Measurements from ENCODE around the gene CYP4F11.
"Not testable (repeated sequence)": the region's sequence is repeated elsewhere in the genome, so short reads cannot be mapped to it uniquely, and the experiment has no call there.

CYP4F11 gene

GRCh38 chr19:15885919-15886318 is 48.4 kb downstream of the CYP4F11 start:
- no peak for TF ChIP-seq CTCF (IDR thresholded peaks at IDR 0.05; ENCODE audit: control insufficient read depth, insufficient read depth, low read depth, low read length, missing control alignments)
- no peak overlapping the region for H3K4me3 ChIP-seq (ENCODE audit: control insufficient read depth, low read depth, low read length)
- no peak for DNase-seq (ENCODE audit: low read depth)

- DNase-seq (ENCODE audit: low read depth) = no peak
- TF ChIP-seq CTCF (IDR thresholded peaks at IDR 0.05; ENCODE audit: control insufficient read depth, insufficient read depth, low read depth, low read length, missing control alignments) = no peak
- H3K4me3 ChIP-seq (ENCODE audit: control insufficient read depth, low read depth, low read length) = no peak overlapping the region
Observed at GRCh38 chr19:15885167-15885566, 49.2 kb downstream of the CYP4F11 start.

GRCh38 chr19:15883329-15883728 is 51.0 kb downstream of the CYP4F11 start:
- DNase-seq (ENCODE audit: low read depth); H3K4me3 ChIP-seq (ENCODE audit: control insufficient read depth, low read depth, low read length): not testable (repeated sequence)

- DNase-seq (ENCODE audit: low read depth) = no peak
- no peak for TF ChIP-seq CTCF (IDR thresholded peaks at IDR 0.05; ENCODE audit: control insufficient read depth, insufficient read depth, low read depth, low read length, missing control alignments)
- H3K4me3 ChIP-seq (ENCODE audit: control insufficient read depth, low read depth, low read length) = no peak overlapping the region
Observed at GRCh38 chr19:15874821-15875474, 59.4 kb downstream of the CYP4F11 start.

GRCh38 chr19:15873771-15874170 is 60.6 kb downstream of the CYP4F11 start:
- H3K4me3 ChIP-seq (ENCODE audit: control insufficient read depth, low read depth, low read length); DNase-seq (ENCODE audit: low read depth): not testable (repeated sequence)

- TF ChIP-seq CTCF (IDR thresholded peaks at IDR 0.05; ENCODE audit: control insufficient read depth, insufficient read depth, low read depth, low read length, missing control alignments) = no peak
- no peak overlapping the region for H3K4me3 ChIP-seq (ENCODE audit: control insufficient read depth, low read depth, low read length)
- no peak for DNase-seq (ENCODE audit: low read depth)
Observed at GRCh38 chr19:15871570-15871969, 62.8 kb downstream of the CYP4F11 start.

GRCh38 chr19:15869873-15870272 is 64.5 kb downstream of the CYP4F11 start:
- no peak for TF ChIP-seq CTCF (IDR thresholded peaks at IDR 0.05; ENCODE audit: control insufficient read depth, insufficient read depth, low read depth, low read length, missing control alignments)
- no peak for DNase-seq (ENCODE audit: low read depth)

GRCh38 chr19:15869109-15869555 is 65.2 kb downstream of the CYP4F11 start:
- H3K4me3 ChIP-seq (ENCODE audit: control insufficient read depth, low read depth, low read length) = no peak overlapping the region
- TF ChIP-seq CTCF (IDR thresholded peaks at IDR 0.05; ENCODE audit: control insufficient read depth, insufficient read depth, low read depth, low read length, missing control alignments) = peak; percentile 58
- DNase-seq (ENCODE audit: low read depth) = no peak

More at GRCh38 chr19:15869873-15870272, 64.5 kb downstream of the CYP4F11 start:
- H3K4me3 ChIP-seq (ENCODE audit: control insufficient read depth, low read depth, low read length) = no peak overlapping the region
